ENCODE measurements around the gene ST8SIA4.

DNA sequence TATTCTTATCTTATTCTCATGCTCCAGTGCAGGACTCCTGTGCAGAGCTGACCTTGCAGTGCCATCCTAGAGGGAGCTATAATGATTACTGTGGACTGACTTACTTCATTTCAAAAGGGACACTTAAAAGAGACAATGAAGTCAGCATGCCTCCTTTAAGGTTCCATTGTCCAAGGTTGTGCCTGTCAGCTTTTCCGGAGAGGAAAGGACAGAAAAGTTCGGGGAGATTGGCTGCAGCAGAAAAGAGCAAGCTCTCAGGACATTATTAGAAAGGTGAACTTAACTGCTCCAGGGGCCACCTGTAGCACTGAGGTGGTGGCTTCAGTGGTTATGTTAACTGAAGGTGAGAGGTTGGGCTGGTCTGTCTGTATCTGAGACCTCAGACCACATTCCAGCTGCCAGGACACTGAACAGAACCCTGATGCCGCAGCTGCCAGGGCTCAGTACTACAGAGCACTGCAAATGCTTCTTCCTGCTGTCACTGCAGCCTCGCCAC lies 112.9 kb downstream of the ST8SIA4 start:
- TF ChIP-seq CTCF (IDR thresholded peaks at IDR 0.05) (no peak), POLR2A (IDR thresholded peaks at IDR 0.05) (no peak)

Measured in transverse colon (tissue), 3 donors.